ENCODE measurements around the gene PBX1.

Gene PBX1

DNA sequence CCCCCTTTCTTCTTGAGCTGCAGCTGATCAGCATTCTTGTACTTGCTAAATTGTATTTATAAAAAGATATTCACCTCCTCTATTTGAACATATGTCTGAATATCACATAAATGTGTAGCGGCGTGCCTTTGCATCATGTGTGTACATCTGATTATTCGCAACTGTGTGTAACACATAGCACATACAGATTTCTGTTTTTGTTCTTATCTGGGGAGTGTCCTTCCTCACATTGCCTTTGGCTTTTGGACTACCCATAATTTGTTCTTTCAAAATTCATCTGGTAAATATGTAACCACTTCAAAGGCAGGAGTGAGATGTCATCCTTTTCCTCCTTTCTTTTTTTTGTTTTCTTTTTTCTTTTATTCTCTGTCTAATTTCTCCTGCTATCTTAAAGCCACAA is 113.6 kb downstream of the PBX1 start:
- peak; percentile 63 for DNase-seq

DNA sequence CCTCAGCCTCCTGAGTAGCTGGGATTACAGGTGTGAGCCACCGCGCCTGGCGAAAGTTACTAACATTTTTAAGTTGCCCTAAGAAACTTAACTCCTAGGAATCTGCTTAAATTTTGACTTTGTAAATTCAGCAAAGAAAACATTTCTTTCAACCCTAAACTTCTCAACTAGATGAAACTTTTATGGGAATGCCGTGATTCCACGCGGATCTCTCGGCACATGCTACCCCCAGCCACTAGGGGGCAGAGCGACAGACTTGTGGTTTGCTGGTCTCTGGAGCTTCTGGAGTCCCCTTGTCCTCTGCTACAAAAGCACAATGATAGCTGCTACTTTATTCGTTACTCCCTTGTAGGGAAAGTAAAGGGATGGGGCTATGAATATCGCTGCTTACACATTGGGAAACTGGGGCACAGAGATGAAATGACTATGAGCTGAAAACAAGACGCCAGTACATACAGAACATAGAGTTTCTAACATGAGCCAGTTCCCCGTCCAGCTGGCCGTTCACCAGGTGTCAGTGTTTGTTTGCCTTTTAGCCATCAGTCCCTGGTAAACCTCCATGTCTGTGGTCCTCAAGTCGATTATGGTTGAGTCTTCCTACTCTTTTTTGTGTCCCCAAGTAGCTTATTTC is 114.7 kb downstream of the PBX1 start:
- DNase-seq = no peak

DNA sequence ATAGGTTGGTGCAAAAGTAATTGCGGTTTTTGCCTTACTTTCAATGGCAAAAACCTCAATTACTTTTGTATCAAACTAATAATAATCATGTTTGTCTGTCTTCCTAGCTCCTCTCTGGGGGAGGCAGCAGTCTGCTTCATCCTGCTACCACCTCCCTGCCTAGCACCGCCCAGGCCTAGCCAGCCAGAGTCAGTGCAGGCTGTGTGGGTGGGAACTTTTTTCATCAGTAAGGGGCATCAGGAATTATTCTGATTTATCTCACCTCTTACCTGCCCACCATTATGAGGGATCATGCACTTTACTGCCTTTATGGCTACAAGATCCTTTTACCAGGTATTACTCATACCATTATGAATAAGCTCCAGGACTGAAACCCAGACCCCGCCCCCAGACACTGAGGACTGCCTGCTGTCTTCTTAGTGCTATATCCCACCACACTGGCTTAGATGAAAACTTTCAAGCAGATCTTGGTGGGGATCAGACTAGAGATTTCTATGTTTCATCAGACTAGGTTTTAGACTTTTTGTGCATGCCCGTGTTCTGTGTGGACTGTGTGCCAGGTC is 116.4 kb downstream of the PBX1 start:
- no peak for DNase-seq

DNA sequence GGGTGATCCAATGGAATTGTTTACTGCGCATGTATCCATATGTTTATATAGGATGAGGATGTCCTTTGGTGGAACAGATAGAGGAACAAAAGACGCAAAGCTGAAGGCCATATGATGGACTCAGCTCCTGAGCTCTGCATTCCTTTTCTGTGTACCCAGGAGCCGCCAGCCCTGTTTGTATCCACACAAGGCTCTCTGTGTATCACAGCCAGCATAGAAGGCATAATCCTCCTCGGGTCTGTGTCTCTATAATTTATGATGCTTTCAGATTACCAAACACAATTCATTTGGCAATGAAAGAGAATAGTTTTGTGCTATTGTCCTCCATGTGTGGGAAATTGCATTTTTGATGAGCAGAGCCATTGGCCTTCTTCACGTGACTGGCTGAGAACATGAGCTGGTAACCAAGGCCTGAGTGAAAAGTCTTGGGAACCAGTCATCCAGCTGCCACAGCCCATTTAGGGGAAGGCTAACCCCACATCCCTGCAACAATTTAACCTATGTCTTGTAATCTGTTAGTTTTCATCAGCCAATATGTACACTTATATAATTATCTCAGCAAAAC is 119.2 kb downstream of the PBX1 start:
- DNase-seq = no peak

DNA sequence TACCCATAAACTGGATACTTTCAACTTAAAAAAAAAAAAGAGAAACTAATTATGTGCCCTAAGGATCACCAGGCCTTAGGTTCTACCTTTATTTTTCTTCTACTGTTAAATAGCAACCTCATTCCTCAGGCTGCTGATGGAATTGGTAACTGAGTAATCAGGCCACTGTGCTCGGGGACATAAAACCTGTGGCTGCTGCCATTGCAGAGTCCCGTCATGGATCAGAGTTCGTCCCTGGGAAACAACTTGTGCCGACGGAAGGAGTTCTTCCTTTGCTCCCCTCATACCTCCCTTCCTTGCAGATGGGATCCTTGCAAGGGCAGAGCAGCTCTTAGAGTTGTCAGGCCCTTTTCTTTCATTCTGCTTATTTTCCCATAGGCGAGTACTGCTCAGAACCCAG is 123.6 kb downstream of the PBX1 start:
- DNase-seq = no peak

DNA sequence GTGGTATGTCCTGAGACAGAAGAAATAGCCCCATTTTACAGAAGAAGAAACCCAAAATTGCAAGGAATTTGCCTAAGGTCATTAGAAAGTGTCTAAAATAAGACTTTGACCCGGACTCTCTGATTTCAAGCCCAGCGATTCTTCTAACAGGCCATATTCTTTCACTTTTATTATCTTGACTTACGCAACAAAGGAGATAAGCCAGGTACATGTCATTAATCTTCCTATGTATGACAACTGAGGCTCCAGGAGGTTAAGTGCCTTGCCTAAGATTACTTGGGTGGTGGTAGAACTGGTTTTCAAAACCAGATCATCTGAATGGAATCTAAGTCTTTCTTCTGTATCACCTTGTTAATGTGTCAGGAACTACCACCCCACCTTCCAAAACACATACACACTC is 124.3 kb downstream of the PBX1 start:
- no peak for DNase-seq

DNA sequence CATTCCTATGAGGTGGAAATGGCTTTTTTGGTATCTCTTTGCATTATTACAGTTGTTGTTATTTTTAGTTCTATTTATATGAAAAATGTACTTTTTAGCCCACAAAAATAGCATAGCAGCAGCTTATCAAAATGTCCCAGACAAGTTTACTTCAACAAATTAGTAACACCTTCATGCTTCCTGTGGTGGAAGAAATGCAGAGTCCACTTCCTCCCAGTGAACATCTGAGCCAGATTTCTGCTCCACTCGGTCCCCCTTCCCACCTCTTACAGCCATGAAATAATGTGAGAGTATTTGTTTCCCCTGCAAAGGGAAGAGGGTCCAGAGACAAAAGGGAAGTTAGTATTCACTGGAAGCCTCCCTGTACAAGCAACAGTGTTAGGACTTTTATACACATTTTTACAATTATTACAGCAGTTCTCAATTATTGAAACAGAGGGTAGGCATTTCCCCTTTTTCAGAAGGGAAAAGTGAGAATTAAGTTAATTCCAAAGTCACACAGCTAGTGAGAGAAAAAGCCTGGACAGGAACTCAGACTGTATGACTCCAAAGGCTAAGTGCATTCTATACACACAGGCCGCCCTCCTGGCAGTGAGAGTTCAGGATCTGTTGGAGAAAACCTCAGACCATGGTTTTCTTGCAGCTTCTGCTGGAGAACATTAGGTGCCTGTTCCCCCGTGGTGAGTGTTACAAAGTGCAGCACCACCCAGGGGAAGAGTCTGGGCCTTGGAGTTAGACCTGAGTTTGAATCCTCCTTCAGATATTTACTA is 126.5 kb downstream of the PBX1 start:
- peak; percentile 23 for DNase-seq

DNA sequence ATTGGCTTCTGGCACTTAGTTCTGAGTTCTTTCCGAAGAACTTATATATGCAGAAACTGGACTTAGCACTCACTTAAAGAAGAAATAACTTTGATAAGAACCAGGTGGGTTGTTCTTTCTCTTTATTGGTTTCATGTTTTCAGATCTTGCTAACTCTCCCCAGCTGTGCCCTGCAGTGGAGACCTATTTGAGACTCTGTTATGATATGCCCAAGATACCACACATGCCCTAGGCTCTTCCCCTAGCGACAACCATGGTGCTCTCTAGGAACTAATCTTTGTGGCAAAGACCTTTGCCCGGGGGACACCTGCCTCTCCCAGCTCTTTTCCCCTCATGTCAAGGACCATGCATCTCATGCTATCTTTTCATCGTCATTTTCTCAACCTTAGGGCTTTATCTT is 128.8 kb downstream of the PBX1 start:
- DNase-seq = no peak

DNA sequence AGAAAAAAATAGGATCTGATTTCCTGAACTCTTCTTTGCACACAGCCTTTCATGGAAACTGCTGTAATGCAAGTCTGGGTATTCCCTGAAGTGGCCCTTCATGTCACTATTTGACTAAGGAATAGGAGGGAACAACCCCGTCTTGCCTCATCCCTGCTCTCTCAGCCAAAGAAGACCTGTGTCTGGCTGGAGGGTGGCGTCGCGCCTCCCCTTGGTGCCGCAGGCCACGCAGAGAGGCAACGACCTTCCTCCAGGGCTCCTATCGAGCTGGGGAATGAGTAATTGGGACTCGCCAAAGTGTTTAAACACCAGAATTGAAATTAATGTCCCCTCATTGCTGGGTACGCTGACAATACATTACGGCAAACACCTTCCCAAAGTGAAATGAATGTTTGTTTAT is 129.8 kb downstream of the PBX1 start:
- no peak for DNase-seq

DNA sequence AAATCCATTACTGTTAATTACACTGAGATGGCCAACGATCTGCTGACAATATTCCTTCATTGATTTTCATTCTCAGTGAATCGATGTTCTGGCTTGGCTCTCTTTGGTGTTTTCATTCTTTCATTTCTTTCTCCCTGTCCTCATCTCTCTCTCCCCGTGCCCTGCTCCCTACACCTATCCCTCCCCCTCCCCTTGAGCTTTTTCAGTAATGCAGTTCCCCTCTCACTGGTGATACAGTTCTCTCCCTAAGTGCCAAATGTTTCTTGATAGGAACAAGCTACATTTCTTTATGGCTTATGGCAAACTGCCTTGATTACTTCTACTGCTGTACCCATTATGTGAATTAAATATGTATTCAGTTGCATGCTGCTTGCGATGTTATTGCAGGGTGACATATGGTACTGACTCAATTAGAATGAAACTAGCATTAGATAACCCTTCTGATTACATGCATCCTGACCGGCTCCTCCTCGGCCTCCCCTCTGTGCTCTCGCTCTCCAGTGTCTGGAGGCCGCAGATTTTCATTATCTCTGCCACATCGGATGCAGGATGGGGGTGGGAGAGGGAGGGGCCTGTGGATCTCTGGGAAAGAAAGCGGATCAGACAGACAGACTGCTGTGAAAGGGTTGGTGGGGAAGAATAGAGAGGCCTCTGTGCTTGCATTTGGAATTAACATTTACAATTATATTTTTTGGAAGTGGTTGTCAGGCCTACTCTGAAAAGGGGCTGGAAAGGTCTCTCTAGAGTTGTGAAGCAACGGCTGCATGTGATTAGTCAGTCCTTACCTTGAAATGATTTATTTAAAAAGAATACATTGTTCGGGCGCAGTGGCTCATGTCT is 130.9 kb downstream of the PBX1 start:
- no peak for DNase-seq

DNA sequence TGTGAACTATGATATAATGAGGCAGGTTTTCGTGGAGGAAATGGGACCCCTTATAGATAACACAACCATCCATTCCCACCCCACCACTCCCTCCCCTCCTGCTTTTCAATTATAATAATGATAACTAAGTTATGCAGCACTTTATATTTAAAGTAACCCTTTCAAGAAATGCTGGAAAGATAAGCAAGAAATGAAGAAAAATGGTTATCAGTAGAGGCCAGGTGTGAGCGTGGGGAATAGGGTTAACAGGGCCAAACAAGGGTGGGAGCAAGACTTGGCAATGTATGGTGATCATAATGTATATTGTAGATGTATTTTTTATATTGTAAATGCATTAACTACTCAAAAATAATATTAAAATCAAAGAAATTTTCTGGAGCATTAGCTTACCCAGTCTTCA is 133.4 kb downstream of the PBX1 start:
- DNase-seq = peak; percentile 38

DNA sequence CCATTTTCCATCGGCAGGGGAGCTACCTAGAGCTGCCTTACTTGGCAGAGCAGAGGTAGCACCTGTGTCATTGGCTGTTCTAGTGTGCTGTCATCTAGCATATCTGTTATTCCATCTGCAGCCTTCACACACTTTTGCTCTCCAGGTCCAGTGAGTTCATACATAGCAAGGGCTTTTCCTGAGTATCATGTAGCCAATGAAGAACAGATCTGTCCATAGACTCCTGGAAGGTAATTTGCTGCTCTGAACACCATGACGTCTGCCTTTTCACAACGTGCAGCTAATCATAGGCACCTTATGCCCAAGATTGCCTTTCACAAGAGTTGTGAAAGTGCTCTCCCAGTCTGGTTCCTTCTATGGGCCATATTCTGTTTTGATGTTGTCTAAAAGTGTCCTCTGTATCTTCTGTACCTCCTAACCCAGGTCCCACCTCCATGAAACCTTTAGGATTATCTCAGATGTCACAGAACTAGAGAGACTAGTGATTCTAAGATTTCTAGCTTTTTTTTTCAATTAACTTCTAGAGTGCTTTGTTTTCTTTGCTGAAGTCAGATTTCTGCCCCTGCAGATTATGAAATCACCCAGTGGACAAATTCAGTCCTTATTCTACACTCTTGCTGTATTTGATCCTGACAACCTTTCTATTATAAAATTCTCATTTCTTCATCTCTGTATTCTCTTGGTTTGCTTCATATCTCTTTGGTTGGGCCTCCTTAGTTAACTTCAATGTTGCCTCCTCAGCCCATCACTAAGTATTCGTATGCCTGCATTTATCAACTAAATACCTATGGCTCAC is 134.8 kb downstream of the PBX1 start:
- no peak for DNase-seq

DNA sequence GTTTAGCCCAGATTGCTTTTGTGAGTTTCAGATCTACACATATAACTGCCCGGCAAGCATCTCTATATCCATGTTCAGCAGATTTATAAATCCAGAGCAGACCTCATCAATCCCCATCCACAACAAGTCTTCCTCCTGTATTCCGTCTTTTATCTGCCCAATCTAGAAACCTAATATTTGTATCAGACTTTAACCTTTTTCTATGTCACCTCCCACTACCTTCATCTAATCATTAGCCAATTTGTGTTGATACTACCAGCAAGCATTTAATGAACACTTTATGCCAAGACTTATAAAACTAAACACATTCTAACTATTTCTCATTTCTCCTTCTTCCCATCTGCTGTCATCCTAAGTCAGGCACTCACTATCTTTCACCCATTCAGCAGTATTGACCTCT is 135.5 kb downstream of the PBX1 start:
- DNase-seq = no peak

DNA sequence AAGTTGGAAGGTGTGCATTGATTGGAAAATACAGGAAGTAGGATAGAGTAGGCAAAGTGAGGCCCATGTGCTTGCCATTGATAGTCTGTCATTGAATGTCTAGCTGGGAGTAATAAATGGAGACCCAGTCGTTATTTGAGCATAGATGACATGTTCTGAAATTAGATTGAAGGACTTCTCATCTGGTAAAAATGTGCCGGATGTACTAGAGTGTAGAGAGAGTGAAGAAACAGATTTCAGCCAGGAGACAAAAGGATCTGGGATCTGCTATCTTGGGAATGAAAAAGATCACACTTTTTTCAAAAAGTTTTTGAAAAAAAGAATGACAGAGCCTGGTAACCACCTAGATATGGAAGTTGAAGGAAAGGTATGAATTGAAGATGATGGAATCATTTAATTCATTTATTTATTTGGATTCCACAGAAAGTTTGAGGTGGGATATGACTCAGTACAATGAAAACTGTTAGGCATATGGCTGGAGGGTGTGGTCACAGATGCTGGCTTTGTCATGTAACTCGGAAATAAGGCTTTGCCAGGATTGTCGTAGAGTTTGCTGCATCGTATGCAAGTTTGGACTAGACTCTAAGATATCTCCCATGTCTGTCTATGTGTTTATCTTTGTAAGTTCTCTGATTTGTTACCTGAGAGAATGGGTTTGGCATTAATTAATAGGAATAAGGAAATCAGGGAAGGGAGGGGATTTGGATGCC is 137.1 kb downstream of the PBX1 start:
- no peak for DNase-seq

DNA sequence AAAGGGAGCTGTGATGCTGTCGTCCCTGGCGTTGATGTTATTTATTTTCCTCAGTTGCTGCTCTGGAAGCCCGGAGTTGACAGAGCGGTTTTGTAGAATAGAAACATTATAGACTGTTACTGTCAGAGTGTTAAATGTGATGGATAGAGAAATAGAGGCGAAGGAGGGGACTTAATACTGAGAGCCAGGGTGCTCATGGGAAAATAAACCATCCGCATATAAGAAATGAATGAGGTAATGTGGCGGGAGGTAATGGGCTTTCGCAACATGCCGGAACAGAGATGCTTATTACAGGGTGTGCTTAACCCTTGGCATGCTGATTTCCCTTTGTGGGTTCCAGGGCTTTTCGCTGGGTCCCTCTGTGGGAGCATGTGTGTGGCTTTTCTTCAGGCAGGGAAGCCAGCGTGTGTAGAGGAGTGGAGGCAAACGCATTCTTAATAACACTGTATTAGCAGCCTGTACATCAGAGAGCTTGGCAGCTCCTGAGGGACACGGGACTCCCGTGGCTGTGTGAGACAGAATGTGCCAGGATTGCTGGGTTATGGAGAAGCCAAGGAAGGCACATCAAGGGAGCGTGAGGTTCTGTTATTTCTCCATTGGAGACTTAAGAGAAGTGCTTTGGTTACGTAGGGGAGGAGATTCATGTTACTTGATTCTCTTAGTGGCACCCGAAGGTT is 141.0 kb downstream of the PBX1 start:
- DNase-seq = no peak

DNA sequence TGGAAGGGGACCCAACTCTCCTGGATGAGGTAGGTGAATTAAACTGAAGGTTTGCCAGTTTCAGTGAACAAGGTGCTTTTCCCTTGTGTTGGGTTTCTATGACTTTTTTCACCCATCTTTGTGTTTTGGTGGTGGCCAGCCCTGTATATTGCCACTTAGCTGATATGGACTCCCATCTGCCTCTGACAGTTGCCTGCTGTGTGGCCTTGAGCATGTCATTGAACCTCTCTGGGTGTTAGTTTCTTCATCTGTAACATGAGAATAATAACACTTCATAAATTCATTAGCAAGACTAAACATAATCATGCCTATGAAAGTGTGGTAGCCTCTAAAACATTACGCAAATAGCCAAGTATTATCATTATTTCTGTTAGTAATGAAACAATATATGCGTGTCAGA is 141.7 kb downstream of the PBX1 start:
- DNase-seq = no peak

DNA sequence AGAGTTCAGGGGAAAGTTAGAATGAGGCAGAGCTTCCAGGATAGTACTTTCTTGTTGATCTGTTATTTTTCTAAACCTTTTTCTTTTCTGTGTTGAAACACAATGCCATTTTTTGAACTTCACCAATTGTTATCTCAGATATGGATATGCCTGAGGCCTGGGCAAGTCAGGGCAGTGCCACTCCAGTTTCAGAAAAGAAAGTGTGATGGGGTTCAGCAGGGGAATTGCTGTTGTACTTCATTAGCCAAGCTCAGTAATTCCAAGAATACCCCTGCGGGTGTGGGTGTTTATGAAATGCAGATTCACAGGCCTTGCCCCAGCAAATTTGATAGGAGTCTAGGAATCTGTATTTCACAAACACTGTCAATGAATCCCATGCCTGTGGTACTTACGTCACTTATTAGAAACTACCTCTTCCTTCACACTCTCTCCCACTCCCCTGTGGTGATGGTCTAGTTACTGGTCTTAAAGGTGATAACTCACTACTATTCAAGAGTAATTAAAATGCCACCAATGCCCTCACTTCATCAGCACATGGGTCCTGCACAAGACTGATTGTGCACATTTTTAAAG is 142.3 kb downstream of the PBX1 start:
- DNase-seq = no peak

DNA sequence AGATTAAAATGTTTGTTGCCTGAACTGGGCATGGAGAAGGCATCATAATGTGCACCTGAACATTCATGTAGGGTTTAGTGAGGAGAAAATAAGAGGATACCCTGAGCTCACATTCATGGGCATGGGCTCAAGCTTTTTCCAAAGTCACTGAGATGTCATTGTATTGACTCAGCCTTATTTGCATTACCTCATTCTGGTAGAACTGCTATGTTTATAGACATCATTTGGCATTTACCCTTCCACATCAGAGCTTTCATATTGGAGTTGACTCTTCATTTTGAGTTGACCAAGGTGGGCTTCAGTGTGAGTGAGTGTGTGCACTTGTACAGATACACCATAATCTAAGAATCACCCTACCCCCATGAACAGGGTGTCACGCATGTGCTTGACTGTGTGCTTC is 143.2 kb downstream of the PBX1 start:
- DNase-seq = no peak

DNA sequence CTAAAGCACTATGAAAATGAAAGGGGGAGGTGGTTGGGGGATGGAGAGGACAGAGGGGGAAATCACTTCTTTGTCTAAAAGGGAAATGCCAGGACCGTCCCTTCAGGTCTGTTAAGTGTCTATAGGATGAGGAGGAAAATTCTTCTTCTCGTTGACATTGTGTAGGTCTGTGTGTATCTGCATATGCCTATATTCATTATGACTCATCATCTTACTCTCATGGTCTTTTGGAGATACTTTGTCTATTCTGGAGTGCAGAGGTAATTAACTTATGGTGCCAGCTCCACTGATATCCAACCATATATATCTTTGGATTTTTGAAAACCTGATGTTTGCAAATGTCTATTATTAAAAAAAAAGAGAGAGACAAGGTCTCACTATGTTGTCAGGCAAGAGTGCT is 143.7 kb downstream of the PBX1 start:
- no peak for DNase-seq

DNA sequence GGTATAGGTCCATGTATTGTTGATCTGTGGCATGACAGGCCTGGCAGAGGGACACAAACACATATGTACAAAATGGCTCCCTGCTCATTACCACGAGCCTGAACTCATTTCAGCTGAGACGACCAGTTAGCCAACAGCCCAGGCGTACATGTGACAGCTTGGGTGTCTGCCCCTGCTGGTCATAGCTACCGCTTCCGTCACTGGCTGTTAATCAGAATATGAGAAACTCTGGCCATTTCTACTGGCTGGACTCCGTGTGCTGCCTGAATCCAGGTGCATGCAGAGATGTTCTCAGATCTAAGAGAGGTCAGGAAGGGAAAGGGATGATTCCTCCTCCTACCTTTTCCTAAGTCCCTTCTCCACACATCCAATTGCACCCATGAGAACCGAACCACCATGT is 144.5 kb downstream of the PBX1 start:
- no peak for DNase-seq

DNA sequence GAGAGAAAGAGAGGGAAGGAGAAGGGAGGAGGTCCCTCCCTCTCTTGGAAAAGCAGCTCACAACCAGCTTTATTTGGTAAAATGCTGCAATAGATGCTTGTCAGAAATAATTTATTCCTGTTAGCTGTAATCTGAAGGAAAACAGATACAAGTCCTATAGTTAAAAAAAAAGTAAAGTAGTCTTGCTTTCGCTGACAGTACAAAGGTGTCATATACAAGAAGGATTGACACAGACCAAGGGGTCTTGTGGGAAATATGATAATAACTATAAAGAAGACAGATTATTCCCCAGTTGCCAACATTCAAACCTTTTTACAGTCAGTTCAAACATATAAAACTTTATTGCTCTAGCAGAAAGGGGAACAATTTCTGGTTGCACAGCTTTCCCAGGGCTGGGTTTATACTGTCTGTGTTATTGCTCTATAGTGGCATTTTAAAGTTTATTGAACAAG is 145.0 kb downstream of the PBX1 start:
- no peak for DNase-seq

Measured in hematopoietic multipotent progenitor cell treated with erythropoietin and hydrocortisone succinate and interleukin-3 and kit ligand, for 4 days (in vitro differentiated cells).